IPS DF 4.7 (cell line): ENCODE measurements around the gene LDLR.

ENCODE experiments used
- DNase-seq: peaks from one replicate; pipeline ENCODE4 v3.0.0-alpha.2; 2013; ENCODE audit warnings: low spot score; ENCODE audit errors: extremely low read depth

LDLR gene

GRCh38 chr19:11089254-11090013 is at the start of gene LDLR:
LDLR (plus strand) TSS chr19:11089463; CDS start chr19:11089549, 86 bp downstream.
- peak; percentile 87 for DNase-seq

- DNase-seq, result no peak
These were observed 48.1 kb upstream of the LDLR start for GRCh38 chr19:11041194-11041593.

GRCh38 chr19:11041966-11042627 is 47.2 kb upstream of the LDLR start:
- no peak for DNase-seq

- DNase-seq, result no peak
These were observed 44.8 kb upstream of the LDLR start for GRCh38 chr19:11044431-11044830.

GRCh38 chr19:11045536-11045935 is 43.7 kb upstream of the LDLR start:
- DNase-seq, result no peak

GRCh38 chr19:11046605-11047354 is 42.5 kb upstream of the LDLR start:
- DNase-seq, result no peak

GRCh38 chr19:11047866-11048265 is 41.4 kb upstream of the LDLR start:
- no peak for DNase-seq

GRCh38 chr19:11050323-11051114 is 38.7 kb upstream of the LDLR start:
- no peak for DNase-seq

- no peak for DNase-seq
These were observed 35.5 kb upstream of the LDLR start for GRCh38 chr19:11053817-11054195.

GRCh38 chr19:11054200-11054599 is 35.1 kb upstream of the LDLR start:
- no peak for DNase-seq

- DNase-seq, result no peak
These were observed 34.6 kb upstream of the LDLR start for GRCh38 chr19:11054628-11055027.

- DNase-seq, result no peak
These were observed 30.8 kb upstream of the LDLR start for GRCh38 chr19:11058246-11059030.

- no peak for DNase-seq
These were observed 29.5 kb upstream of the LDLR start for GRCh38 chr19:11059511-11060358.

- no peak for DNase-seq
These were observed 27.3 kb upstream of the LDLR start for GRCh38 chr19:11061952-11062351.

GRCh38 chr19:11063434-11063833 is 25.8 kb upstream of the LDLR start:
- no peak for DNase-seq

GRCh38 chr19:11064831-11065303 is 24.4 kb upstream of the LDLR start:
- no peak for DNase-seq

GRCh38 chr19:11066326-11066725 is 22.9 kb upstream of the LDLR start:
- no peak for DNase-seq

GRCh38 chr19:11067356-11068113 is 21.7 kb upstream of the LDLR start:
- DNase-seq, result no peak

- no peak for DNase-seq
These were observed 19.7 kb upstream of the LDLR start for GRCh38 chr19:11069561-11069960.
